ENCODE data around the gene SYNDIG1.

The SYNDIG1 gene

DNA sequence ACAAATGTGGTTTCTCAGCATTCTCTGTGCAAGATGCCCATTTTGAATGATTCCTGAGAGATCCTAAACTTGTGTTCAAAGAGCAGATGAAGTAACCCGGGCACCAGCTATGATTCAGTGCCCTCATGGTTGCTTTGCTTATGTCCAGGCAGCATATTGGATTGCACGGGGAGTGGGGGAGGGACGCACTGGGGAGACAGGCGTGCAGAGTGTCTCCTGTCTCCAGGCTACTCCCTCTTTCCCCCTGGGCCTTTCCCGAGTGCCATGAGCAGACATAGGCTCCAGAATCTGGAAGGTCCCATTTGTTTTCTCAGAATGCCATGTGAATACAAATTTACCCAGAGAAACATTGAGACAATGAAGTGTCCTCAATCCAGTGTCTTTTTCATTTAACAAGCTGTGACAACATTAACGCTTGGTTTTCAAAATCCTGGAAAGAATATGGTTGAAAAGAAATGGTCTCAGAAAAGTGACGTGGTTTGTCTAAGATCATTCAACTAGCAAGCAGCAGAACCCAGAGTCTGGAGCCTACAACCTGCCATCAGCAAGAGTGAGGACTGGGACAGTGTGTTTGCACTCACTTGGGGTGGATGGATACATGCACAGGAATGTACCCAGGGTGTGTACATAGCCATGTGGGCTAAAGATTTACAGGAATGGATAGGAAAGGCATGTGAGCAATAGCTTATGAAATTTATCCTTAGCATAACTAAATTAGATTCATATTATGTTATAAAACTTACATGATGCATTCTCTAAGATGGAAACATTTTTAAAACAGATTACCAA lies 4.2 kb downstream of the SYNDIG1 start:
- DNase-seq = peak; percentile 46

DNA sequence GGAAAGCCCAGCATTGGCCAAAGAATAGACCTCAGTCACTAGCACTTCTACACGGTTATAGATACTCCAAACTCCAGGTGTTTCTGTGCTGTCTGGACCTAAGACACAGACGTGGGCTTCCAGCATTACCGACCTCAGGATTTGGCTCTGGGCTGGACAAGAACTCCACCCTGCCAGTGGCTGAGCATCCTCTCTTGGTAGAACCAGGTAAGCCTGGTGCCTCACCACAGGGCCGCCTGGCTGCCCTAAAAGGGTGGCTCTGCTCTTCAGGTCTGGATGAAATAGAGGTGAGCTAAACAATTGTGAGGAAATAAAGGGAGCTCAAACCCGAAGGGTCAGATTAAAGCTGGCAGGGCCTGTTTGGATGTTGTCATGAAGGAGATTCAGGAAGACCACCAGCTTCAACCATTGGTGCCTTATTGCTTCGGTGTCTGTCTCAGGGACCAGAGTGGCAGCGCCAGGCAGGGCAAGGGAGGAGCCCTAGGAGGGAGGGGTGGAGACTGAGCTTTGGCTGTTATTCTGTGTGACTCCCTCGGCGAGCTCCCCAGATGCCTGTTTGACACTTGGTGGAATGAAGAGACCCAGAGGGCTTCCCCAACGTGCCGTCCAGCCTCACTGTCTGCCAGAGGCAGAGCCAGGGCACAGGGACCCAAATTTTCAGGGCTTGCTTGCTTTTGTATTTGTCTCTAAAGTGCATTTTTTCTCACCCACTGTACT lies 8.6 kb downstream of the SYNDIG1 start:
- DNase-seq = no peak

DNA sequence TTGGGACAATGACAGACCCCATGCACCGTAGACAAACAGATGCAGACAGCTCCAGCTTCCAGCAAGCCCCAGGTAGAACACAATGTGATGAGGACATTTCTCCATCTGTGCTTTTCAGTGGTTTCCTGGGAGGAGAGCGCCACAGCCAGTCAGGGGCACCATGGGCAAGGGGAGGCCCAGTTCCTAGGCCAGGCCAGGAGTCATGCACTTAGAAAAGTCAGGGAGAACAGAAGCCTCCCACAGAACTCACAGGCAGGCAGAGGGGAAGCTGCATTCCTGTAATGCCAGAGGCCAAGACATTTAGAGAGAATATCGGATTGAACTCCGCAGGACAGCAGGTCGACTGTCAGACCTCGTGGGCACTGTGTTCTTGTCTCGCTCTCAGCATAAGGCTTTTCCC lies 9.2 kb downstream of the SYNDIG1 start:
- DNase-seq = no peak

DNA sequence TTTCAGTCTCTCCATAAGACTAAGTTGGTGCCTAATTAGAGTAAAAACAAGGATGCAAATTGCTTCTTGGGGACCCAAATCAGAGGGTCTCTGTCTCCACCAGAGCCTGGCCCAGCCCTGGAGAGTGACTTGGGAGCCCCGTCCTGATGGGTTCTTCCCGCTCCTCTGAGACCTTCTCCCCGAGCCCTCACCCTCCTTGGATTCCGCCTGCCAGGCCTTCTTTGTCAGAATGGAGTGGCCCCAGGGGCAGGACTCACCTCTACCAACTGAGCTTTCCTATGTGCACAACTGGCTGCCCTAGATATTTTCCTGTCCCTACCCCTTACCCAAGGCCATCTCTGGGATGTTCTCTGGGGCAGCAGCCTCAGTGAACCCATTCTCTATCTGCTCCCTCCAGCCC lies 9.7 kb downstream of the SYNDIG1 start:
- DNase-seq = no peak

DNA sequence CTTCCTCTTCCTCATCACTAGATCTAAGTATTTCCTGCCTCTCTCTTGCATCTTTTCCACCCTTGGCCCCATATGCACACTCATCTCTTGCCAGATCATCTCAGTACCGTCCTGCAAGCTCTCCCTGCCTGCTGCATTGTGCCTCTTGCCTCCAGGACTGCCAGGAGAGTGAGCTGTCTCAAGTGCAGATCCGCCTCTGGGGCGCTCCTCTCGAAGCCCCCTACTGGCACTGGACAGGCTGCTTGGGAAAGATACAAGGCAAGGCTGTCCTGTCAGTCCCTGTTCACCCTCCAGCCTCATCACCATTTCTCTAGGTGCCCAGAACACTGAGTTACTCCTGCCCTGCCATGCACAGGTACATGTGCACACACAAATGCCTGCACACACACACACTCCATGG lies 10.2 kb downstream of the SYNDIG1 start:
- DNase-seq = no peak

DNA sequence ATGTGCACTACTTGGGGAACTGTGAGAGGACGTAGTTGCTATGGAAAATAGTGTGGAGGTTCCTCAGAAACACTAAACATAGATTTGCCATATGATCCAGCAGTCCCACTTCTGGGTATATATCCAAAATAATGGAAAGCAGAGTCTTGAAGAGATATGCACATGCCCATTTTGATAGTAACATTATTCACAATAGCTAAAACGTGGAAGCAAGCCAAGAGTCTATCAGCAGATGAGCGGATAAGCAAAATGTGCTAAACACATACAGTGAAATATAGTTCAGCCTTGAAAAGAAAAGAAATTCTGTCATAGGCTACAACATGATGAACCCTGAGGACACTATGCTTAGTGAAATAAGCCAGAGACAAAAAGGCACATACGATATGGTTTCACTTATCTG lies 11.1 kb downstream of the SYNDIG1 start:
- no peak for DNase-seq

DNA sequence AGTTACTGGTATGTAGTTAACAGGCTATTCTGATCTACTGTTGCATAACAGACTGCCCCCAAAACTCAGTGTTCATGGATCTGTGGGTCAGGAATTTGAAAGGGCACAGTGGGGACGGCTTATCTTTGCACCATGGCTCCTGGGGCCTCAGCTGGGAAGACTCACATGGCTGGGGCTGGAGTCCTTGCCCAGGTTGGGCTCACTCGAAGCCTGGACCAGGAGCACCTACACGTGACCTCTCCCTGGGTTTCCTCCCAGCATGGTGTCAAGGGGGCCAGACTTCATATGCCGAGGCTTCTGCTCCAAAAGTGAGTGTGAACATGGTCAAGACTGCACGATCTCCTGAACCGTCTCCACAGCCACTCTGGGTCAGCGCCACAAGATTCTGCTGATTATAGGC lies 11.7 kb downstream of the SYNDIG1 start:
- DNase-seq = no peak

DNA sequence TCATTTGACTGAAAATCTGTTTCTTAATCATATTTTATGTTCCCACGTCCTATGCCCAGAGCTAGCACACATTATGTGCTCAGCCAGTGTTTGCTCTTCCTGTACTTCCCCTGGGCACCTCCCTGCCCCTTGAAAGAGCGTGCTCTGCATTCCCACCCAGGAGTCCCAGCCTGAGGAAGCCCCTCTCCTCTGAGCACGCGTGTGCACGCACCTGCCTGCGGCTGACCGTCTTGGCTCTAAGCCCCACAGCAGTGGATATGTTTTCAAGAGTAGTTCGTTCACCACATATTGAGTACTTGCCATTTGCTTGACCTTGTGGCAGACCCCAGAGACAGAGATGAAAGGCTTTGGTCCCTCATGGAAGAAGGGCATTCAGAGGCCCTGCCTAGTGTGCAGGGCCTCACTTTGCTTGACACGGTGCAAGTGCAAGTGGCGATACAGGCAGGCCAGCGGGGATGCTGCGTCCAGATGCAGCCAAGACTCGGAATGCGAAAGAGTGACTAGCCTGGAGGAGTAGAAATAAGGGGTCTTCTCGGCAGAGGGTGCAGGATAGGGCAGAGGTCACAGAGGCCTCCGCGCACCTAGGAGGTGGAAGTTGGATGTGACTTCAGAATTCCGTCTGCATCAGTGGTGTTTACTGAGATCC lies 14.1 kb downstream of the SYNDIG1 start:
- no peak for DNase-seq

DNA sequence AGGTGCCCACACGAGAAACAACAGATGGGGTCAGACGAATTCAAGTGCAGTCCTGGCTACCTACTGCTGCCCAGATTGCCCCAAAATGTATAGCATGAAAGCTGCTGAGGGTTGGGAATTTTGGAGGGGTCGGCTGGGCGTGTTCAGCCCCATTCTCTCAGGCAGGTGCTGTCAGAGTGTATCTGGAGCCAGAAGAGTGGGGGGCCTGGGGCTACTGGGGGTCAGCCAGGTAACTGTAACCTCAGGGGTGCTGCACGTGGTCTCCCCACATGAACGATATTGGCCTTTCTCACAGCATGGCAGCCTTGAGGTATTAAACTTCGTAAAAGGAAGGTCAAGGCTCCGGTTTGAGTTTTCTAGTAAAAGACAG lies 14.6 kb downstream of the SYNDIG1 start:
- DNase-seq = no peak

DNA sequence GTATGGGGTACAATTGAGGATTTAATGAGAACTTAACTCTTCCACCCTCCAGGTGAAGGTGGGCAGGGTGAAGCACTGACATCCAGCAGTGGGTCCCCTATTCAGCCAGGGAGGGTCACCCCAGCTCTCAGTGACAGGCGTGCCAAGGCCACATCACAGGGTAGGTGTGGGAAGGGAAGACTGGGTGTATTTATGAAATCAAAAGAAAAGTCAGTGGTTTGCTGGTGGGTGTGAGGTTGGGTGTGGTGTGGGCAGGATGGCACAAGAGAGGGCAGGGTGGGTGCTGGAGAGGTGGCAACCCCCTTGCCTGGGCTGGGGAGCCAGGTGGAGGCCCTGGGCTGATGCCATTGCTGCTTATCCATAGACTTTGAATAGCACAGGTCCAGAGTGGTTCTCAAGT lies 16.6 kb downstream of the SYNDIG1 start:
- no peak for DNase-seq

DNA sequence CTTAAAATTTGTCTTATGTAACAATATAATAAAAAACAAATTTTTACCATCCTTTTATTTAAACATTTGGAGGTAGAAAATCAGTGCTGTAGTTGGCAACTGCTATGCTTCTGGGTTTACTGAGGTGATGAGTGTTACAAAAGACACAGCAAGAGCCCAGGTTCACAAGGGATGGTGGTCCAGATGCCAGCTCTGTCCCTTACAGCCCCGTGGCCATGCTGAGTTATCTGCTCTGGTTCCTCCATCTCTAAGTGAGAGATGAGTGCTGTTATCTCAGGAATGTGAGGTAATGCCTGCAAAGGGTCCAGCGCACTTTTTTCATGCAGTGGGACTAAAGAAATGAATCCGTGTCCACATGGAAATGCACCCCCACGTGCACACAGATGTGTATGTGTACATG lies 17.8 kb downstream of the SYNDIG1 start:
- no peak for DNase-seq

DNA sequence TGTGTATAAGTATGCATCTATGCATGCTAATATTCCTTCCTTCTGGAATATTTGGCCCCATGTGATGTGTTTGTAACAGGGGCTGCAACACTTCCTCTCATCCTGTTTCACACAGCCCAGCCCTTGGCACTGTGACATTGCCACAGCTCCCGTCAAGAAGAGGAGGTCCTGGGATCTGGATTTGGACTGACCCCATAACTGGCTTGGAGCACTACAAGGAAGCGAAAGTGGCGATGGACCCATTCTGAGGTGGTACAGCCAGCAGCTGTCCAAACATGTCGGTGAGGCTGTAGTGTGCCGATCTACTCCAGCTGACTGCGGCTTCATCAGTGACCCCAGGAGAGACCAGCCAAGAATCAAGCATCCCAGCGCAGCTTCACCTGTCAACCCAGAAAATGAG lies 18.2 kb downstream of the SYNDIG1 start:
- DNase-seq = no peak

DNA sequence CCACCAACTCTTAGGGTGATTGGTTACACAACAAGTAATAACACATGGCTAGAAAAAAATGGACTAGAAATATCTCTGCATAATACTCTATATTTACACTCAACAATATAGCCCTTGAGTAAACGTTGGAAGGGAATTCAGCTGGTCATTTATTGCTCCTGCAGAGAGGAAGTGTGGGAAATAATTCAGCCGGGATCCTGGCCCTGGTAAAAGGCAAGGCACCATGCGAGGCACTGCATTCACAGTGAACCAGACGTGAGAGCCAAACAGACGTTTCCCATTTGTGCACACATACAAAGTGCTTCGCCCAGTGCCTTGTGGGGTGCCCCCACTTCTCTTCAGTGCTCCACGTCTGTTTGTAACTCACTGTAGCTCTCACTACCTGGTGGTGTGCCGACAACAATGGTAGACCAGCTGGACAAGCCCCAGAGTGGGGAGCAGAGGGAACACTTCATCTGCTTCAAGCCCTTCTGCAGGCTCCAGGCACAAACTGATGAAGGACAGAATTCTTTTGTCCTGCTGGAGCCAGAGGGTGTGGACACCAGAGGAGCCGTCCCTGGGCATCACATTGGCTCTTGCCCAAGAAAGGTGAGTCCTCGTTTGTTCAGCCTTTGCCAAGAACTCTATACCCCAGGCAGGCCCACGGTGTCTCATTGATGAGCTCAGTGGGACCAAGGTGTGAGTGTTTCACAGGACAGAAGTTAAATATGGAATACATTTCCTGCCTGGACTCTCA lies 18.8 kb downstream of the SYNDIG1 start:
- no peak for DNase-seq

DNA sequence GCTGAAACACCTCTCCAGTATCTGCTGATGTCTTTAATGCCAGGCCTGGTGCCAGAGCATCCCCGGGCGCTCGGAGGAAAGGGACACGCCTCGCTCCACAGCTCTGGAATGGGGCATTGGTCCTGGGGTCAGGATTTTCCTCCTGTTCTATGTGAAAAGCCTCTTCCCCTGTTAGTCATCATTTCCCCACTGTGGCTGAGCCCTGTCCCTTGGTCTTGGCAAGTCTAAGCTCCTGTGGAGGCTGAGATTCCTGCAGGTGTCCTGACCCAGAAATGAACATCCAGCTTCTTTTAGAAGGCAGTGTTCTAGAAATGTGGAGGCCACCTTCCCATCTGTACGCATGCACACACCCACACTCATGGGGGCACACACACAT lies 19.4 kb downstream of the SYNDIG1 start:
- DNase-seq = no peak

DNA sequence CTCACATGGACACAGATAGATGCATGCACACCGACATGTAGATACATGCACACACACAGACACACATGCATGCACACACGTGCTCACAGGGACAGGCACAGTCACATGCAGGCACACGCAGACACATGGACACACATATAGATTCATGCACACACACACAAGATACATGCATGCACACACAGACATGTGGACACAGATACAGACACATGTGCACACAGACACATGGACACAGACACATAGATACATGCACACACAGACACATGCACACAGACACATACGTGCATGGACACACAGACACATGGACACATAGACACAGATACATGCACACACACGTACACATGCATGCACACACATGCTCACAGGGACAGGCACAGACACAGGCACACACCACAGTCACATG lies 19.8 kb downstream of the SYNDIG1 start:
- DNase-seq = no peak

DNA sequence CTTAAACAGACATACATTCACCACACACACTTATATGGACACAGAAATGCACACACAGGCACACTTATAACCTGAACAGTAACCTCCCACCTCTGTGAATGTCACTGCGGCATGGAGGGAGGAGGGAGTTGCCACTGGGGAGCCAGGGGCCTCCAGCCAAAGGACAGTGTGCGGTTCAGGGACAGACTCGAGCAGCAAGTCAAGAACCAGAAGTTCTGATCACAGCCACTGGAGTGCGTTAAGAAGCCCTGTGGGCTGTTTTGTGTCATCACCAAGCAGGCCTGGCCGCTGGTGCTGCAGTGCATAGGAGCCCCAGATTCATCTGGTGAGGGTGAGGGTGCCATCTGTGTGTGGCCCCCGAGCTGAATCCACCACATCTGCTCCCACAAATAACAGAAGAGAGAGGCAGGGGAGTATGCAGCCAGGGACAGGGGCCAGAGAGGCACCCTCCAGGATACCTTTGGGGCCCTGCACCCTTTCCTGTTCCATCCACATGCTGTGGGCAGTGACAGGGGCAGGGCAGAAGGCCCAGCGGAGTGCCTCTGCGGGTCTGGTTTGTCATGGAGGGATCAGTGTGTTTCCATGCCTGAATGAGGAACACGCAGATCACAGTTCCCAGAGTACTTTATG lies 20.3 kb downstream of the SYNDIG1 start:
- no peak for DNase-seq

DNA sequence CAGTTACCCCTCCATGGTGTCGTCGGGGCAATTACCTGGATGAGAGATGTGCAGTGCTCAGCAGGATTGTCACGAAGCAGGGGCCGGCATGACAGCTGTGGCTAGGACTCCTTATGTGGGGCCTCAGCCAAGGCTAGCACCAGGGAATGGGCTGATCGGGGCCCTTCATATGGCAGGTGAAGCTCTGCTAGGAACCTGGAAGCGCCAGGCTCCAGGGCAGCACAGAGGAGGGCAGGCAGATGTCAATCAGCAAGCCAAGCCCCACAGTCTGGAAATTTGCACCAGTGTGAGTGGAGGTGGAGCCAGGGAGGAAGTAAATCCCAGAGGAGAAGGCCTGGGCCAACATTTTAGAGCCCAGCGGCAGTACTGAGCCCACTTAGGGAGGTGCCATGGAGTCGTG lies 21.2 kb downstream of the SYNDIG1 start:
- no peak for DNase-seq

DNA sequence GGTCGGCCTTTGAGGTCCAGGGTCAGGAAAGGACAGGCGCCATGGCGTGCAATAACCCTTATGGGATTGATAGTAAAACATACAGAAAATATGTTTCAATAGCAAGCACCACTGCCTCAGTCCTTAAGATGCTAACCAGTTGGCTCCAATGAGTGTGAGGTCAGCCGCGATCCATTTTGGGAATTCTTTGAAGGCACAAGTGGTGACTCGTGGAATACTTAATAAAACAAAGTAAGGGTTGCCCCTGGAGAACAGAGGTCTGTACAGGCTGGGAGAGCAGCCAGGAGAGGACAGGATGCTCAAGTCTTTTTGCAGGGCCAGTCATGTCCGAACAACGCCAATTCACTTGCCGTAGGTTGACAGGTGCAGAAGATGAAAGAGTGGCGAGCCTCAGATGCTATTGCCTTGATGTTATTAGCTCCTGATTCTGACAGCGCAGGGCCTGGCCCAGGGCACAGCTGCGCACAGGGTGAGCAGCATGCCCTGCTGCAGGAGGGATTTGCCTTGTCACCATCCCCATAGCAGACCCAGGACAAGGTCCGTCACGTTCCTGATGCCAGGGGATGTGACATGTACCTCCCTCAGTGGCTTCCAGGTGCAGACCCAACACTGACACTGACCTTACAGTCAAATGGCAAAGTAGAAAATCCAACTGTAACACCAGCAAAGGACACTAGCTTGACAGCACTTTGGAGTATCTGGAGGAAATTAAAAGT lies 21.8 kb downstream of the SYNDIG1 start:
- DNase-seq = peak; percentile 71

DNA sequence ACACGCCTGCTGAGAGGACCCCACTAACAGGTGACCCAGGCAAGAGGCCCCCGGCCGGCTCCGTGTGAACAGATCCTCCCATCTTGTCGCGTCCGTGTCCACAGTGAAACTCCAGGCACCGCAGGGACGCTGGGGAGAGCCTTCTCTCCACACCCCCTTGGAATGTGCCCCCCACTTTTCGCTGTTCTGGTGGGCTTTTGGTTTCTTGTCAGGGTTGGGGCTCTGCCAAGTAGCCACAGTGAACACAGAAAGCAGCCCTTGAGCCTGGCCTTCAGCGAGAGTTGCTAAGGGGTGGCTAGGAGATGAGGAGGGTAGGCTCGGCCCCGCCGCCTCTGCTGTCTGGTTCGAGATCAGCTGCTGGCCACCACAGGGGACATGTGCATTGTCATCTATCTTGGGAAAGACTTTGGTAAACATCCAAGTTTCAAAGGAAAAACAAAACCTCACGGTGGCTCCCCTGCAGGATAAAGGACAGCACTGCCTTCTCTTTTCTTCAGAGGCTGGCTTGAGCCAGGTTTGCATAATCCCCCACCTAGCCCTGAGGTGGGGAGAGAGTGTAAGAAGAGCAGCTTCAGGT lies 22.7 kb downstream of the SYNDIG1 start:
- no peak for DNase-seq

DNA sequence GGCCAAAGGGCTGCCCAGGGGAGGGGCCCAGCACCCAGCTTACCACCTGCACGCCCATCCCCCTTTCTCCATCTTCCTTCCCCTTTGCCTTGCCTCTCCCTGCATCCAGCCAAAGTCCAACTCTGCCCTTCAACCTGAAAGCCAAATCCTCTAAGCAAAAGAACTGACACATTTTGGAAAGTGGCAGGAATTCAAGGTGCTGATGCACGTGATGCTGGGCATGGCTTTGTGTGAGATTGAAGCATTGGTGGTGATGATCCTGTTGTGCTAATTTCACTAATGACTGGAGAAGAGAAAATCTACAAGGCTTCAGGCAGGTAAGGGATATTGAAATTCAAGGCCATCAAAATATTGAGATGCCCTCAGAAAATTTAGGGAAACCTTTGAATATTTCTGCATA lies 23.3 kb downstream of the SYNDIG1 start:
- DNase-seq = no peak

DNA sequence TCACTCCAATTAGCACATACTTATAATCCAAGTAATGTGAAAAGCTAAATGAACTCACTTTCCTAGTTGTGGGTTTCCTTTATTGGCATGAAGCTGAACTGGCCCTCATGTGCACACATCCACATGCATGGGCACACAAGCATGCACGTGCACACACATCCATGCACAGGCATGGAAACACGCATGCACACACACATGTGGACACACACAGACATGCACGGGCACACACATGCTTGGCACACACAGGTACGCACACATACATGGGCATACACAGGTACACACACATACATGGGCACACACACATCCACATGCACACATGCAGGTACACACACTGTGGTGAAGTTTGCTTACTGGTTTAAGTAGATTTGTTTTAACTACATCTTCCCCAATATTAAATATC lies 23.8 kb downstream of the SYNDIG1 start:
- DNase-seq = no peak
